GM10248 (cell line): ENCODE data around the gene RBM20.
"Not testable (repeated sequence)": the region's sequence is repeated elsewhere in the genome, so short reads cannot be mapped to it uniquely, and the experiment has no call there.

Experiments
- CTCF ChIA-PET: fragments of 300-600 bp; sonication (Branson Sonifier 250); formaldehyde crosslinking; extraction: SDS; loops from one replicate; lab custom pipeline; 2021; ENCODE audit warnings: antibody characterized with exemption; lab: Yijun Ruan, JAX
- POLR2A ChIA-PET: fragments of 350-650 bp; sonication (Branson Sonifier 250); formaldehyde crosslinking; extraction: SDS; loops from one replicate; lab custom pipeline; 2020; ENCODE audit warnings: antibody characterized with exemption; lab: Yijun Ruan, JAX
- DNase-seq: peaks from one replicate; pipeline ENCODE4 v3.0.0; 2012; ENCODE audit errors: extremely low spot score
- TF ChIP-seq, protein P1 (sequence below): IDR thresholded peaks from 2 replicates; pipeline ENCODE4 v1.5.1; 2012; ENCODE audit warnings: mild to moderate bottlenecking, low read depth; ENCODE audit errors: extremely low read depth, missing control alignments, control extremely low read depth

RBM20 gene

GRCh38 chr10:110610308-110610774 lies 33.8 kb upstream of the RBM20 start:
- ChIA-PET POLR2A (no interaction called here), CTCF (interaction anchor here (0.8 to 4.8 kb wide), 33 partner anchors 8 to 1527 kb away, joined by 3 to 40 read pairs (median 4); partner anchors contain the start of genes BBIP1 and SMNDC1)
- TF ChIP-seq, protein P1, sequence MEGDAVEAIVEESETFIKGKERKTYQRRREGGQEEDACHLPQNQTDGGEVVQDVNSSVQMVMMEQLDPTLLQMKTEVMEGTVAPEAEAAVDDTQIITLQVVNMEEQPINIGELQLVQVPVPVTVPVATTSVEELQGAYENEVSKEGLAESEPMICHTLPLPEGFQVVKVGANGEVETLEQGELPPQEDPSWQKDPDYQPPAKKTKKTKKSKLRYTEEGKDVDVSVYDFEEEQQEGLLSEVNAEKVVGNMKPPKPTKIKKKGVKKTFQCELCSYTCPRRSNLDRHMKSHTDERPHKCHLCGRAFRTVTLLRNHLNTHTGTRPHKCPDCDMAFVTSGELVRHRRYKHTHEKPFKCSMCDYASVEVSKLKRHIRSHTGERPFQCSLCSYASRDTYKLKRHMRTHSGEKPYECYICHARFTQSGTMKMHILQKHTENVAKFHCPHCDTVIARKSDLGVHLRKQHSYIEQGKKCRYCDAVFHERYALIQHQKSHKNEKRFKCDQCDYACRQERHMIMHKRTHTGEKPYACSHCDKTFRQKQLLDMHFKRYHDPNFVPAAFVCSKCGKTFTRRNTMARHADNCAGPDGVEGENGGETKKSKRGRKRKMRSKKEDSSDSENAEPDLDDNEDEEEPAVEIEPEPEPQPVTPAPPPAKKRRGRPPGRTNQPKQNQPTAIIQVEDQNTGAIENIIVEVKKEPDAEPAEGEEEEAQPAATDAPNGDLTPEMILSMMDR: peak; percentile 69
- DNase-seq: peak; percentile 61

DNA sequence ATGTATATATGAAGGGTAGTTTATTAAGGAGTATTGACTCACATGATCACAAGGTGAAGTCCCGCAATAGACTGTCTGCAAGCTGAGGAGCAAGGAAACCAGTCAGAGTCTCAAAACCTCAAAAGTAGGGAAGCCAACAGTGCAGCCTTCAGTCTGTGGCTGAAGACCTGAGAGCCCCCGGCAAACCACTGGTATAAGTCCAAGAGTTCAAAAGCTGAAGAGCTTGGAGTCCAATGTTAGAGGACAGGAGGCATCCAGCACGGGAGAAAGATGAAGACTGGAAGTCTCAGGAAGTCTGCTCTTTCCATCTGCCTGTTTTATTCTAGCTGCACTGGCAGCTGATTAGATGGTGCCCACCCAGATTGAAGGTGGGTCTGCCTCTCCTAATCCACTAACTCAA lies 33.4 kb upstream of the RBM20 start:
- CTCF ChIA-PET: interaction anchor here (0.8 to 4.8 kb wide), 33 partner anchors 7 to 1527 kb away, joined by 3 to 40 read pairs (median 4); partner anchors contain the start of genes BBIP1 and SMNDC1
- DNase-seq, POLR2A ChIA-PET: not testable (repeated sequence)

DNA sequence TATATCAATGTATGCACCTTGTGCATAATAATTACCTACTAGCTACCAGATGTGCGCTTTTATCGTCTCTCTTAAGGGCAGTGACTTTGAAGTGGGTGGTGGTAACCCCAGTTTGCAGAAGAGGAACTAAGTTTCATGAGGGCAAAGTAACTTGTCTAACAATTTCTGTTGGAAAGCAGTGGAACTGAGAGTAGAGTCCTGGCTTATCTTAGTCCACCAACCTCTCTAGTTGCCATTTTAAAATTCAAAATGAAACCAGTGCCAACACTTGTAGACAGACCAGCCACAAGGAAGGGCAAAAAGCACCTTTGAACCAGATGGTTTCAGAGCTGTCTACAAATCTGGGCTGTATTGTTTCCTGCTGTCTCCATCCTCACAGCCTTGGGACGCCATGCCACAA lies 32.0 kb upstream of the RBM20 start:
- DNase-seq: no peak
- POLR2A ChIA-PET: no interaction called here
- CTCF ChIA-PET: interaction anchor here (0.8 to 4.8 kb wide), 8 partner anchors 11 to 1525 kb away, joined by 3 to 40 read pairs (median 8); partner anchors contain the start of gene SMNDC1
- TF ChIP-seq, protein P1: no peak

- no peak for DNase-seq
- ChIA-PET CTCF (interaction anchor here (0.8 to 4.8 kb wide), 4 partner anchors 11 to 555 kb away, joined by 3 to 40 read pairs (median 5); no protein-coding TSS in a partner anchor), POLR2A (no interaction called here)
Observed at GRCh38 chr10:110612629-110613028, 31.5 kb upstream of the RBM20 start.

GRCh38 chr10:110613341-110613995 lies 30.7 kb upstream of the RBM20 start:
- TF ChIP-seq, protein P1: no peak
- no peak for DNase-seq
- ChIA-PET CTCF (interaction anchor here (0.9 to 4.8 kb wide), 4 partner anchors 10 to 279 kb away, joined by 3 to 40 read pairs (median 6); no protein-coding TSS in a partner anchor), POLR2A (no interaction called here)

More at GRCh38 chr10:110612629-110613028, 31.5 kb upstream of the RBM20 start:
- TF ChIP-seq, protein P1: no peak

DNA sequence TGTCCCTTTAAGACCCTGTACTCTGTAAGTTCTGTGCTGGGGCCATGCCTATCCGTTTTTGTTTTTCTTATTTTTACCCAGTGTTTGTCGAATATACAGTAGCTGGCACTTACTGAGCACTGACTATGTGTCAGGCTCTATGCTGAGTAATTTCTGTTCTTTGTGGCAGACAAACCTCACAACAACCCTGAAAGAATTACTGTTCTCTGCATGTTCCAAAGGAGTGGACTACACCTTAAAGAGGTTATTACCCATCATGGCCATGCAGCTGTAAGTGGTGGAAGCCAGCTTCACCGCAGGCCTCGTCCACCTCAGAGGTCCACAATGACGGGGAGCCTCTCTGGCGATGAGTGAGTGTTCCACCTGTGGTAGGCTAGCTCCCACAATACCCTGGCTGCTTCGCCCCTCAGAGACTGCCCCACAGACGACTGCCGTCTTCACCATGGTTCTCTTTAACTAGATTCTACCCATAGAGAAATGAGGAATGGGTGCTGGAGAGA lies 30.1 kb upstream of the RBM20 start:
- ChIA-PET CTCF (interaction anchor here (0.9 to 4.8 kb wide), 3 partner anchors 14 to 278 kb away, joined by 3 to 40 read pairs (median 6); no protein-coding TSS in a partner anchor), POLR2A (no interaction called here)
- no peak for DNase-seq
- TF ChIP-seq, protein P1: no peak
